IPS-11a (cell line): ENCODE results near the gene TSPAN18.

Experiments
- H3K4me3 ChIP-seq: one replicate; pipeline ENCODE4 v1.5.1; 2013; ENCODE audit warnings: low read depth, low read length, control low read depth

Gene TSPAN18

DNA sequence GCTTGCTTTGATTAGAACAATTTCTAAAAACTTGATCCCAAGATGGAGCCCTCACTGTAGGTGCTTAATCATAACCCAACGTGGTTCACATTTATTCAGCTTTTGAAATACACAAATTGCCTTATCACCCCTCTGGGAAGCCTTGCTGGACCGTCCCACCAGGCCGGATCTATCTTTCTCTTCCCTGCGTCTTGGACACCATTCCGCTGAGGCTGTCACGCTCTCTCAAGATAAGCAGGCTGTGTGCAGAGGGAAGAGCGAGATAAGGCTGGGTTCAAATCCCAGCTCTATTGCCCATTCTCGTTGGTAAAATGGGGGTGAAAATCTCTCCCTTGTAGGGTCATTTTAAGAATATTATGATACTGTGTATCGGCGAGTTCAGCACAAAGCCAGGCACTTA, 244.4 kb downstream of the TSPAN18 start:
- no peak overlapping the region for H3K4me3 ChIP-seq

GRCh38 chr11:44972746-44973435, 246.1 kb downstream of the TSPAN18 start:
- no peak overlapping the region for H3K4me3 ChIP-seq

GRCh38 chr11:44973632-44974401, 247.1 kb downstream of the TSPAN18 start:
- no peak overlapping the region for H3K4me3 ChIP-seq

GRCh38 chr11:44974402-44975000, 247.7 kb downstream of the TSPAN18 start:
- H3K4me3 ChIP-seq, result no peak overlapping the region

DNA sequence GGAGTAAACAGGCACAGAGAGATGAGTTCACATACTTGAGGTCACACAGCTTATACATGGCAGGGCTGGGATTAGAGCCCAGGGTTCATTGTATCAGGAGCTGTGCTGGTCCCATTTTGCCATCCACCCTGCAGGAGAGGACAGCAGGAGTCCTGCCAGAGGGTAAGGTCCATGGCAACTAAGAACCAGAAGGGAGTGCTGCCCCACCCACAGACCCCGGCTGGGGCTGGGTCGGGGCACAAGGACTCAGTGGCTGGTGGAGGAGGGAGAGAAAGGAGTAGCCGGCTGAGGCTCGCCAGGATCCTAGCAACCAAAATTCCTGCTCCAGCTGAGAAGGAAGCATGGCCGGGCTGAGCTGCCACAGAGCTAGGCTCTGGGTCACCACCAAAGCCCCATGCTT, 249.8 kb downstream of the TSPAN18 start:
- no peak overlapping the region for H3K4me3 ChIP-seq

DNA sequence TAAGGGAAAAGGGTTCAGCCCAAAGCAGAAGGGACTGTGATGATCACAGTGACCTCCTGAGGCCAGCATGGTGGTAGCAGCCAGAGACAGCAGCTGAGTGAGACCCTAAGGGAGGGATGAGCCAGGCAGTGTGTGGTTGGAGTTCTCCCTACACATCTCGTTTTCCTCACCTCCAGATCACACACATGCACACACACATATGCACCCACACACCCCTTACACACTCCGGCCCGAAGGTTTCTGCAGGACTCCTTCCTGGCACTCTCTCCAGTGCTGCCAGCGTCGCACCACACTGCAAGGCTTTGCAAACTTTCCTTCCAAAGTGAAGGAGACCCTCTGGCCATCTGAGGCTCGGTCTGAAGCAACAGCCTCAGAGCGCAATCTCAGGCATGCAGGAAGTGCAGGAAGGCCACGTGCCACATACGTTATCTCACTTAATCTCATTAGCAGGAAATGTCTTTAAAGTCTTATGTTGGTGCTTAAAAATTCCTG, 250.8 kb downstream of the TSPAN18 start:
- no peak overlapping the region for H3K4me3 ChIP-seq

GRCh38 chr11:44978274-44978960, 251.7 kb downstream of the TSPAN18 start:
- no peak overlapping the region for H3K4me3 ChIP-seq

- no peak overlapping the region for H3K4me3 ChIP-seq
These were observed 252.2 kb downstream of the TSPAN18 start for GRCh38 chr11:44978961-44979331.

GRCh38 chr11:44979543-44980399, 253.0 kb downstream of the TSPAN18 start:
- H3K4me3 ChIP-seq, result no peak overlapping the region

GRCh38 chr11:44980533-44981427, 254.0 kb downstream of the TSPAN18 start:
- no peak overlapping the region for H3K4me3 ChIP-seq
